H1 (cell line): ENCODE data around the gene TOR4A. TPM values are rescaled to one million over a fixed set of nuclear protein-coding genes. Genes with fewer than 3 reads are reported as not detected.

Source experiments
- CTCF ChIA-PET: fragments of 300-600 bp; sonication (Branson Sonifier 250); formaldehyde crosslinking; loops from one replicate; lab custom pipeline; 2021; ENCODE audit not compliant: partially characterized antibody; lab: Charles Lee
- POLR2A ChIA-PET: fragments of 300-600 bp; sonication (Branson Sonifier 250); formaldehyde crosslinking; loops from one replicate; lab custom pipeline; 2021; ENCODE audit warnings: inconsistent platforms; ENCODE audit not compliant: partially characterized antibody; lab: Charles Lee
- DNase-seq, 2 experiments: peaks; one replicate each; pipeline versions ENCODE4 v3.0.0 to v3.0.0-alpha.2; 2010 to 2022; ENCODE audit warnings: low spot score in 2 of 2, low read depth in 1 of 2, mixed read lengths in 1 of 2
- FAIRE-seq: peaks from 2 replicates; lab custom pipeline; 2011; peaks lifted over from hg19 to GRCh38; lab: Jason Lieb, UNC
- H2AFZ ChIP-seq: 2 replicates; pipeline ENCODE4 v1.8.1; 2012; ENCODE audit warnings: low read length, inconsistent platforms
- H2AK5ac ChIP-seq: 2 replicates; pipeline ENCODE4 v1.6.1; 2013; ENCODE audit warnings: low read depth, low read length
- H2BK120ac ChIP-seq: replicated peaks from 2 replicates; pipeline ENCODE3; 2013; ENCODE audit warnings: low read depth, low read length, inconsistent platforms
- H2BK12ac ChIP-seq: 2 replicates; pipeline ENCODE4 v1.6.1; 2013; ENCODE audit warnings: low read depth, low read length
- H2BK15ac ChIP-seq: 2 replicates; pipeline ENCODE4 v1.6.1; 2013; ENCODE audit warnings: low read length
- H2BK20ac ChIP-seq: 2 replicates; pipeline ENCODE4 v1.6.1; 2013; ENCODE audit warnings: low read length
- H2BK5ac ChIP-seq: 2 replicates; pipeline ENCODE4 v1.6.1; 2013; ENCODE audit warnings: low read depth, low read length
- H3K14ac ChIP-seq: 2 replicates; pipeline ENCODE4 v1.6.1; 2013; ENCODE audit warnings: inconsistent platforms; ENCODE audit not compliant: insufficient read length
- H3K18ac ChIP-seq: 2 replicates; pipeline ENCODE4 v1.6.1; 2013; ENCODE audit warnings: low read length; ENCODE audit errors: extremely low read depth
- H3K23ac ChIP-seq: 2 replicates; pipeline ENCODE4 v1.6.1; 2013; ENCODE audit warnings: inconsistent platforms; ENCODE audit not compliant: insufficient read length
- H3K23me2 ChIP-seq: 2 replicates; pipeline ENCODE4 v1.6.1; 2013; ENCODE audit warnings: low read depth, low read length
- H3K27ac ChIP-seq: 2 replicates; pipeline ENCODE4 v1.6.1; 2011; ENCODE audit warnings: low read depth, low read length, inconsistent platforms
- H3K27me3 ChIP-seq, 4 experiments: replicated peaks in 1 of 4; 1 replicate in 1 of 4; 2 replicates in 3 of 4; pipeline versions ENCODE4 v1.6.1 to v1.8.1; 2011 to 2013; ENCODE audit warnings: low read length in 3 of 4, mild to moderate bottlenecking in 3 of 4, inconsistent platforms in 2 of 4, mixed read lengths in 2 of 4, moderate library complexity in 1 of 4; ENCODE audit not compliant: control insufficient read depth in 3 of 4, insufficient read depth in 3 of 4; ENCODE audit errors: extremely low read depth in 1 of 4
- H3K36me3 ChIP-seq, 4 experiments: 2 replicates each; pipeline versions ENCODE4 v1.6.1 to v1.8.1; 2011 to 2013; ENCODE audit warnings: mild to moderate bottlenecking in 4 of 4, low read length in 3 of 4, moderate library complexity in 2 of 4, control low read depth in 1 of 4, inconsistent platforms in 1 of 4; ENCODE audit not compliant: insufficient read depth in 4 of 4, control insufficient read depth in 2 of 4
- H3K4ac ChIP-seq: replicated peaks from 2 replicates; pipeline ENCODE3; 2013; ENCODE audit warnings: low read length, low read depth, mixed read lengths, inconsistent platforms; ENCODE audit not compliant: insufficient read length
- H3K4me1 ChIP-seq, 4 experiments: replicated peaks in 1 of 4; 1 replicate in 1 of 4; 2 replicates in 3 of 4; pipeline versions ENCODE4 v1.6.1 to v1.8.1; 2011 to 2013; ENCODE audit warnings: low read length in 3 of 4, inconsistent platforms in 2 of 4, mixed read lengths in 1 of 4; ENCODE audit not compliant: insufficient read depth in 4 of 4, control insufficient read depth in 3 of 4
- H3K4me2 ChIP-seq, 2 experiments: 2 replicates each; pipeline versions ENCODE4 v1.6.1 to v1.8.1; 2011 to 2013; ENCODE audit warnings: low read depth in 2 of 2, low read length in 2 of 2, control low read depth in 1 of 2, inconsistent platforms in 1 of 2, mild to moderate bottlenecking in 1 of 2; ENCODE audit not compliant: insufficient read depth in 1 of 2
- H3K4me3 ChIP-seq, 4 experiments: fragments of 200-600, 300-600 bp in 1 of 4; sonication (generic), shearing (Covaris generic), sonication (Bioruptor Twin) in 1 of 4; 2 replicates each; pipeline versions ENCODE4 v1.5.1 to v1.8.1; 2011 to 2016; ENCODE audit warnings: low read length in 4 of 4, low read depth in 3 of 4, control low read depth in 2 of 4, inconsistent platforms in 2 of 4, mild to moderate bottlenecking in 2 of 4, mixed read lengths in 1 of 4, moderate library complexity in 1 of 4; ENCODE audit not compliant: insufficient read depth in 2 of 4; ENCODE audit errors: extremely low read depth in 1 of 4
- H3K56ac ChIP-seq: replicated peaks from 2 replicates; pipeline ENCODE3; 2013; ENCODE audit warnings: low read depth, mild to moderate bottlenecking, mixed read lengths, low read length, inconsistent platforms; ENCODE audit not compliant: insufficient read length
- H3K79me1 ChIP-seq: 2 replicates; pipeline ENCODE4 v1.6.1; 2013; ENCODE audit warnings: low read depth, low read length, control low read depth
- H3K79me2 ChIP-seq, 2 experiments: 2 replicates each; pipeline versions ENCODE4 v1.6.1 to v1.8.1; 2012 to 2013; ENCODE audit warnings: low read length in 2 of 2, mild to moderate bottlenecking in 2 of 2, inconsistent platforms in 1 of 2; ENCODE audit not compliant: insufficient read depth in 2 of 2, control insufficient read depth in 1 of 2
- H3K9ac ChIP-seq, 4 experiments: replicated peaks in 1 of 4; 1 replicate in 1 of 4; 2 replicates in 3 of 4; pipeline versions ENCODE4 v1.6.1 to v1.8.1; 2011 to 2013; ENCODE audit warnings: low read depth in 3 of 4, low read length in 3 of 4, control low read depth in 2 of 4, mild to moderate bottlenecking in 2 of 4, moderate library complexity in 2 of 4, inconsistent platforms in 1 of 4; ENCODE audit errors: extremely low read depth in 1 of 4
- H3K9me3 ChIP-seq, 2 experiments: 2 replicates each; pipeline versions ENCODE4 v1.6.1 to v1.8.1; 2012 to 2013; ENCODE audit warnings: mild to moderate bottlenecking in 2 of 2, moderate library complexity in 2 of 2, control low read depth in 1 of 2, inconsistent platforms in 1 of 2, low read depth in 1 of 2, low read length in 1 of 2, mixed read lengths in 1 of 2; ENCODE audit not compliant: insufficient read depth in 2 of 2
- H4K20me1 ChIP-seq, 2 experiments: replicated peaks in 1 of 2; 2 replicates each; pipeline versions ENCODE3 to v1.8.1; 2011 to 2013; ENCODE audit warnings: inconsistent platforms in 2 of 2, low read length in 2 of 2, mild to moderate bottlenecking in 1 of 2; ENCODE audit not compliant: insufficient read depth in 2 of 2, control insufficient read depth in 1 of 2
- H4K5ac ChIP-seq: 2 replicates; pipeline ENCODE4 v1.6.1; 2013; ENCODE audit warnings: low read length, low read depth, mixed read lengths, inconsistent platforms; ENCODE audit not compliant: insufficient read length
- H4K8ac ChIP-seq: 2 replicates; pipeline ENCODE4 v1.8.0; 2013; ENCODE audit warnings: mild to moderate bottlenecking, moderate library complexity, low read length, inconsistent platforms; ENCODE audit not compliant: insufficient read depth; ENCODE audit errors: extremely low read depth
- H4K91ac ChIP-seq: replicated peaks from 2 replicates; pipeline ENCODE3; 2013; ENCODE audit warnings: low read length, mixed read lengths, inconsistent platforms; ENCODE audit not compliant: insufficient read length
- BRCA1 ChIP-seq: IDR thresholded peaks from 2 replicates; pipeline ENCODE4 v1.6.1; 2012; ENCODE audit warnings: low read depth, low read length, improper control_type of control experiment
- CREB1 ChIP-seq: IDR thresholded peaks from 2 replicates; pipeline ENCODE4 v1.6.1; 2012; ENCODE audit warnings: inconsistent platforms
- GABPA ChIP-seq: IDR thresholded peaks from 2 replicates; pipeline ENCODE4 v1.6.1; 2011; ENCODE audit warnings: mild to moderate bottlenecking, low read length, moderate library complexity, borderline replicate concordance; ENCODE audit not compliant: insufficient read depth
- SIN3A ChIP-seq, 2 experiments: IDR thresholded peaks in 1 of 2; conservative IDR thresholded peaks in 1 of 2; 2 replicates each; pipeline ENCODE4 v1.6.1; 2011 to 2012; ENCODE audit warnings: low read length in 2 of 2, improper control_type of control experiment in 1 of 2, low read depth in 1 of 2, mild to moderate bottlenecking in 1 of 2
- WGBS, 2 experiments: shearing (Covaris generic) in 1 of 2; methylation state at CpG; one replicate each; pipeline versions ENCODE4 v1.1.6 to v1.1.7; 2013 to 2015; ENCODE audit warnings: low lambda C conversion rate in 2 of 2, mixed read lengths in 2 of 2, inconsistent platforms in 1 of 2, low coverage in 1 of 2, missing lambda C conversion rate in 1 of 2; ENCODE audit not compliant: insufficient replicate concordance in 2 of 2, insufficient coverage in 1 of 2, insufficient read length in 1 of 2; ENCODE audit errors: extremely low coverage in 1 of 2, missing lambda C conversion rate in 1 of 2; 5-methylcytosine and 5-hydroxymethylcytosine counted together
- polyA plus RNA-seq, 7 experiments: library from polyadenylated mRNA; depleted of rRNA in 3 of 7; stranded (reverse) in 5 of 7; unstranded in 2 of 7; fragments of >200 nt in 5 of 7; fragments of 200-250 nt in 2 of 7; gene quantifications; 1 replicate in 5 of 7; 2 replicates in 1 of 7; 4 replicates in 1 of 7; pipeline versions ENCODE4 v1.2.1 to v1.2.3, GENCODE V29; 2011 to 2013; ENCODE audit warnings: missing spikeins in 2 of 7, mixed read lengths in 2 of 7
- total RNA-seq: library from RNA; stranded (reverse); fragmentation: NEBNext Ultra II Directional; extraction: Animal tissue kit (Norgen Biotek cat#: 25700); gene quantifications from 2 replicates; pipeline ENCODE4 v1.2.1, GENCODE V29; 2021
- TF ChIP-seq, protein P1 (sequence below), 3 experiments: IDR thresholded peaks; 1 replicate in 2 of 3; 2 replicates in 1 of 3; pipeline versions ENCODE4 v1.5.1 to v1.6.1; 2011; ENCODE audit warnings: low read length in 3 of 3, mild to moderate bottlenecking in 3 of 3, inconsistent platforms in 2 of 3, low read depth in 1 of 3, moderate library complexity in 1 of 3; ENCODE audit not compliant: insufficient read depth in 1 of 3; ENCODE audit errors: control extremely low read depth in 1 of 3

The TOR4A gene
- total and polyA plus RNA-seq, 2 of the 8 experiments (the other 6 are each of a cell fraction or from before 2014, with no cell fraction given): 8.4 to 9.3 TPM

DNA sequence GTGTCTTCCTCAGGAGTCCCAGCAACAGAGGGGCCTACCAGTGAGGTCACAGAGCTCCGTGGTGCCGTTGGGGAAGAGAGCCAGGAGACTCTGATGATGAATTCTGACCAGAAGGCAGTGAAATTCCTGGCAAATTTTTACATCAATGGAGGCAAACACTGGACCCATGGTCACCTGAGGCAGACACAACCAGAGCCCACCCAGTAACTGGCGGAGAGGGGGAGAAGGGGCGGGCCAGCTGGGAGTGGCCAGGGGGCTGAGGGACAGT is 26.4 kb upstream of the TOR4A start, which contains the start of gene STPG3:
Gene STPG3, plus strand, starts transcription at position 93 of the 268 bp plus-strand sequence. Its CDS starts 1 bp downstream, at position 94.
- TF ChIP-seq BRCA1: no peak
- TF ChIP-seq SIN3A (conservative IDR thresholded peaks at IDR 0.05 in 1 of 2, IDR thresholded peaks at IDR 0.05 in 1 of 2; ENCODE audit: low read depth in 1 of 2, low read length in 2 of 2): no peak
- TF ChIP-seq GABPA: no peak
- TF ChIP-seq CREB1: no peak
- TF ChIP-seq, protein P1, sequence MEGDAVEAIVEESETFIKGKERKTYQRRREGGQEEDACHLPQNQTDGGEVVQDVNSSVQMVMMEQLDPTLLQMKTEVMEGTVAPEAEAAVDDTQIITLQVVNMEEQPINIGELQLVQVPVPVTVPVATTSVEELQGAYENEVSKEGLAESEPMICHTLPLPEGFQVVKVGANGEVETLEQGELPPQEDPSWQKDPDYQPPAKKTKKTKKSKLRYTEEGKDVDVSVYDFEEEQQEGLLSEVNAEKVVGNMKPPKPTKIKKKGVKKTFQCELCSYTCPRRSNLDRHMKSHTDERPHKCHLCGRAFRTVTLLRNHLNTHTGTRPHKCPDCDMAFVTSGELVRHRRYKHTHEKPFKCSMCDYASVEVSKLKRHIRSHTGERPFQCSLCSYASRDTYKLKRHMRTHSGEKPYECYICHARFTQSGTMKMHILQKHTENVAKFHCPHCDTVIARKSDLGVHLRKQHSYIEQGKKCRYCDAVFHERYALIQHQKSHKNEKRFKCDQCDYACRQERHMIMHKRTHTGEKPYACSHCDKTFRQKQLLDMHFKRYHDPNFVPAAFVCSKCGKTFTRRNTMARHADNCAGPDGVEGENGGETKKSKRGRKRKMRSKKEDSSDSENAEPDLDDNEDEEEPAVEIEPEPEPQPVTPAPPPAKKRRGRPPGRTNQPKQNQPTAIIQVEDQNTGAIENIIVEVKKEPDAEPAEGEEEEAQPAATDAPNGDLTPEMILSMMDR (IDR thresholded peaks at IDR 0.05; ENCODE audit: control extremely low read depth in 1 of 3, insufficient read depth in 1 of 3, low read depth in 1 of 3, low read length in 3 of 3): no peak
- H2AFZ ChIP-seq: no peak within 1 kb of the TSS
- 79% methylated on average over 3 of the region's 4 CpGs; no CpG with 5 or more reads in 1 of the 2 experiments for WGBS, 2 experiments
- FAIRE-seq (no peak), DNase-seq (no peak)
- no peak within 1 kb of the TSS for H4K5ac ChIP-seq
- H3K36me3 ChIP-seq: no peaks in the 10 kb centered on the region
- H3K18ac ChIP-seq: peak within 1 kb of the TSS; percentile 48; the same call in 1 of the 2 replicates
- H3K23ac ChIP-seq: no peak within 1 kb of the TSS
- H2AK5ac ChIP-seq: peak within 1 kb of the TSS; percentile 83; the same call in 1 of the 2 replicates
- no peak within 1 kb of the TSS for H4K91ac ChIP-seq
- H3K4me1 ChIP-seq: peaks cover 0 to 16% (median 13%) of the 10 kb centered on the region in 4 experiments; a peak in 5 of 7 replicates
- no peak within 1 kb of the TSS for H2BK120ac ChIP-seq
- H3K9me3 ChIP-seq: no peaks in the 10 kb centered on the region
- H3K4me3 ChIP-seq: no peak within 1 kb of the TSS
- no peak within 1 kb of the TSS; the same call in 1 of the 2 replicates for H2BK15ac ChIP-seq
- H4K8ac ChIP-seq: peak within 1 kb of the TSS; percentile 74; the same call in 1 of the 2 replicates
- POLR2A ChIA-PET: interaction anchor here (47.8 to 69.9 kb wide), 2 partner anchors 6 to 16 kb away, joined by 1462 read pairs; partner anchors contain the start of genes CYSRT1, NDOR1, NELFB and RNF208
- peaks cover 0 to 7% (median 0%) of the 10 kb centered on the region in 4 experiments; a peak in 3 of 7 replicates for H3K27me3 ChIP-seq
- no peak within 1 kb of the TSS for H3K27ac ChIP-seq
- peaks cover 14% of the 10 kb centered on the region; the same call in 1 of the 2 replicates for H3K23me2 ChIP-seq
- H2BK5ac ChIP-seq: 0 out of 2 replicates have a peak within 1 kb of the TSS, but pooled peaks have one; percentile 44
- peaks cover 3% of the 10 kb centered on the region; the same call in 1 of the 2 replicates for H3K79me1 ChIP-seq
- CTCF ChIA-PET: interaction anchor here (0.7 to 1.0 kb wide), 3 partner anchors 9 to 58 kb away, joined by 3 read pairs; partner anchors contain the start of gene TOR4A
- H3K56ac ChIP-seq: no peak within 1 kb of the TSS
- H3K4me2 ChIP-seq: 0 out of 4 replicates have a peak within 1 kb of the TSS, but pooled peaks of 1 of the 2 experiments have one; percentile 28
- no peak within 1 kb of the TSS for H3K14ac ChIP-seq
- peak within 1 kb of the TSS; percentile 85 for H3K4ac ChIP-seq
- no peak within 1 kb of the TSS for H2BK12ac ChIP-seq
- peaks cover 0 to 6% of the 10 kb centered on the region in 2 experiments; a peak in 2 of 4 replicates for H3K79me2 ChIP-seq
- H3K9ac ChIP-seq: no peak within 1 kb of the TSS
- H2BK20ac ChIP-seq: no peak within 1 kb of the TSS
- peaks cover 0 to 3% of the 10 kb centered on the region in 2 experiments for H4K20me1 ChIP-seq
